Renal cortical epithelial cell (primary cell): Measurements from ENCODE around the gene TM4SF18. TPM values are rescaled to one million over a fixed set of nuclear protein-coding genes. Genes with fewer than 3 reads are reported as not detected.
"Not testable (repeated sequence)": the region's sequence is repeated elsewhere in the genome, so short reads cannot be mapped to it uniquely, and the experiment has no call there.

ENCODE experiments used
- DNase-seq: peaks from one replicate; pipeline ENCODE4 v3.0.0-alpha.2; 2011; ENCODE audit warnings: low read depth
- total RNA-seq: library from RNA; depleted of rRNA; stranded (reverse); fragments of >200 nt; gene quantifications from 2 replicates; pipeline ENCODE4 v1.2.3, GENCODE V29; 2014

The TM4SF18 gene
- total RNA-seq, 1 donor from 2014 or later = 11.9 TPM

DNA sequence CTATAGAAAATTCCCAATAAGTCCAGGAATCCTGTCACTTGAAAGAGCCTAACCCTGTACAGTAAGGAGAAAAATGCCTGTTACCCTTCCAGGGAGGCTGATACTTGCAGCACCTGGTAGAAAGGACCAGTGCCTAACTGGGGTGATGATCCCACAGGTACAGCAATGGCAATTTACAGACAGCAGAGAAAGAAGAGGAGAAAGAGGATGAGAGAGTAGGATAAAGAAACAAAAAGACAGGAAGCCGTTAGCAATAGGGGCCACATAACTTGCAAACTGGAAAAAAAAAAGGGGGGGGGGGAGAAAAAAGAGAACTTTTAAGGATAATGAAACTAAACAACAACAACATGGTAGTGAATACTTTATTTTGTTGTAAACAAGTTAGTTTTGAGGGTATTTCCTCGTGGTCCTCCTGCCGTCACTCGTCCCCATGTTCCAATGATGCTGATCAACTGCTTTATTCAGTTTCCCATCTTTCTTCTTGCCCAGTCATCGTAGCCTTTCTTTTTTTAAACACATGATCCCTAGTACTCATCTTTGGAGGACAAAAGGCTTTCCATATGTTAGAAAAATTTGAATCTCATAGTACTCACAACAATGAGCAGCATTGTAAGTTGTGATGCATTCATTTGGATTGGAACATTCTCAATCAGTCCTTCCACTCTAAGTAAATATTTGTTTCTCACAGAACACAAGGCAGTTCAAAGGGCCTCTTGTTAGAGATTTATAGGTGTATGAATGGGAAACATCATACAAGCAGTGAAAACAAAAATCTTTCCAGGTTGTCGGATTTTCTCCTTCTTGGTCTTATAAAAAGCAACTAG, 35.5 kb upstream of the TM4SF18 start:
- DNase-seq = peak; percentile 37

DNA sequence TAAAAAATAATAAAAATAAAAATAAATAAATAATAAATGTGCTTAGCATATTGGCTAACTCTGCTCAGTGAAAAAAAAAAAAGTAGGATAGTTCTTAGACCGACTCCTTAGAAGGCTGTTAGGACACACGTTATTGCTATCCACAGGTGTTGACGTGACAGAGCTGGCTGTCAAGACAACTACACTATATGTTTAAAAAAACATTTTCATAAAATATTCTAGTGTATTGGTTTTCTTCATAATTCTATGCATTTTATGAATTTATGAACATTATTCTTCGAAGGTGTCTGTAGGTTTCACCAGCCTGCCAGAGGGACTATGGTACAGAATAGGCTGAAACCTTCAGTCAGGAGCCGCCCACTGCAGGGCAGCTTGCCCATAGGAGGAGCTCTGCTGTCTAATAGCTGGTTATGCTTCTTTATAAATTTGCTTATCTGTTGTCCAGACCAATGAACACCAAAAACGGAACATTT, 34.8 kb upstream of the TM4SF18 start:
- DNase-seq = peak; percentile 75

DNA sequence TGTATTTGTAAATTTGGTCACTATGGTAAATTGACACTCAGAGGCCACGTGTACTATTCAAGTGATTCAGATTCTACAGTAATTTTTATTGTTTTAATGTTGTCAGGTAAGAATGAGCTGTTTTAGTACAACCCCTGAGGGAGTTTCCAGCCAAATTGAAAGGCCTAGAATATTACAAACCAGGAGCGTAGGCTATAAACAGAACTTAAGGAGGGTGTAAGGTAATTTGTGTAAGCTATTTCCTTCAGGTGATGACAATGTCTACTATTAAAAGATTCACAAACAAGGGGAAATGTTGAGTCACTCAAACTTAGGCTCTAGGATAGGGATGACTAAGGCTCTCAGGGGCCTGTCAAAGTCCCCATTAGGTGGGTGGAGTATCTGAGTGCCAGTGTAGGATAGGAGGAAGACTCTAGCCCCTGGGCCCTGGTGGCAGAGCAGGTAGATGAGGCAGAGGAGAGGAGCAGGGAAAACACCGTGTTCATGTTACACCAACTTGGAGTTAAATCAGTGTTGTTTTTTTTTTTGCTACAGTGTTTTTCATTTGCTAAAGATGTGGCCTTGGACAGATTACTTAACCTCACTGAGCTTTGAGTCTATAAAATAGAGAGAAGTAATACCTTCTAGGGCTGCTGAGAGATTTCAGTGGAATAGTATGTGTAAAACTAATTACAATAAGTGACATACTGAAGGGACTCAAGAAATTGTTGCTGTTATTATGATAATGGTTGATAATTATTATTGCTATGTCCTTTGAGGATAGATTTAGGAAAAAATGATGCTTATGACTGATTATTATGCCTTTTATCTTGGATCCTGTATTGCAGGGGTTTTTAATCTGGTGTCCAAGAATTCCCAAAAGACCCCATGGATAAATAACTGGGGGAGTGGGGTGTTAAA, 33.8 kb upstream of the TM4SF18 start:
- peak; percentile 99 for DNase-seq

DNA sequence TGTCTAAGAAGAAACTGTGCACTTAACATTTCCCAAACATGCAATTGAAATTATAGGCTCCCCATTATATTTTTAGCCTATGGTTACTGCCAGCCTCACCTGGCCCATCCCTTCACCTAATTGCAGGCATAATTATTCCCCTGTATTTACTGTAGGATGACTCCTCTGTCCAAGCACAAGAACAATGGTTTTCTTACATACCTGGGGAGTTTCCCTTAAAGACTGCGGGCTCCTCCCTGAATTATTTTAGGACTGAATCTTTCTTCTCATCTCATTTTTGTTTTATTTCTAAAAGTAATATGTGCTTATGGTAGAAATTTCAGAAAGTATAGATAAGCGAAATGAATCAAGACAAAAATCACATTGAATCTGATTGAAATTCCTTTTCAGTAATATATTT, 32.6 kb upstream of the TM4SF18 start:
- peak; percentile 7 for DNase-seq

DNA sequence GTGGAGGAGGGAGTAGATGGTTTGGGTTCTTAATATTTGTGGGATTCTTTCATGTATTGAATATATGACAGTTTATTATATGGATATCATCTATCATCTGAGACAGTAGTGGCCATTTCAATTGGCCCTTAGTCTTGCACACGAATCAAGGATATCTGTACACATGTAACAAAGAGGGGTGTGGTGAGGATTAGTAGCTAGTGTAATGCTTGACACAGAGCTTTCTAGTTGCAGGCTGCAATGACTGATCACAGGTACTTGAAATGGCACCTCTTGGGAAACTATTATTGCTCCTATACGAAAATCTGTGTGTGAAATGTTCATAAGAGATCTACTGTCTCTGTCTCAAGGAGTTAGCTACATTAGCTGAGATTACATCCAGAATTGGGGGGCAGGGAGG, 31.2 kb upstream of the TM4SF18 start:
- no peak for DNase-seq

DNA sequence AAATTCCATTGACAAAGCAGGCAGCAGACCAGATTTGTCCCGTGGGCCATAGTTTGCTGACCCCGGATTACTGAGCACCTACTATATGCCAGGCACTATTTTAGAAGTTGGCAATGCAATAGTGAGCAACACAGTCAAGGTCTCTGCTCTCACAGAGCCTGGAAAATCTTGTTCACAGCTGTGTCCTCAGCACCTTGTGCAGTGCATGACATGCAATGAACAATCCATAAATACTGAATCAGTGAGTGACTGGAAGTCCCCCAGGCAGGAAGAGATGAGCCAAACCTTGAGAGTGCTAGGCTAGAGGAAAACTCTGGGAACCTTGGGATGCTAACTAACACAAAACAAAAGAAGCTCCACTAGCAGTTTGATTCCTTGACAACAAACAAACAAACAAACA, 29.6 kb upstream of the TM4SF18 start:
- peak; percentile 52 for DNase-seq

DNA sequence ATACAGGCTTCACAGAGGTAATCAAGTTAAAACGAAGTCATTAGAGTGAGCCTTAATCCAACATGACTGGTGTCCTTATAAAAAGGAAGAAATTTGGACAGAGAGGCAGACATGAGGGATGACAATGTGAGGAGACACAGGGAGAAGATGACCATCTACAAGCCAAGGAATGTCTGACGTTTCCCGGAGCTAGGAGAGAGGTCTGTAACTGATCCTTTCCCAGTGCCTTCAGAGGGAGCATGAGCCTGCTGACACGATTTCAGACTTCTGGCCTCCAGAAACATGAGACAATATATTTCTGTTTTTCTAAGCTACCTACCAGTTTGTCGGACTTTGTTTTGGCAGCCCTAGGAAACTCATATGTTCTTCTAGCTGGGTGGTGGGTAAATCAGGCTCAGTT, 28.9 kb upstream of the TM4SF18 start:
- DNase-seq = no peak

DNA sequence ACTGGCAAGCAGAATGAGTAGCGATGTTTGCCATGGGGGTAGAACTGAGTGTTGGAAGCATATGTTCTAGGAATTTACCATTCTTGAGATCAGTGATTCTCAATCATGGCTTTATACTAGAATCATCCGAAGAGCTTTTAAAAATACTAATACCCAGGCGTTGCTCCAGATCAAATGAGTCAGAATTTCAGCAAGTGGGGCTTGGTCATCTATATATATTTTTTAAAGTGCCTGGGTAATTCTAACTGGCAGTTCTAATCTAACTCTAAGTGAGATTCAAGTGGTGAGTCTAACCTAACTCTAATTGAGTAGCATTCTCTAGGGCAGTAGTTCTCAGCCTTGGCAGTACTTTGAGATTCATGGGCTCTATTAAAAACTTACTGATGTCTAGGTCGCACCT, 23.2 kb upstream of the TM4SF18 start:
- DNase-seq = no peak

DNA sequence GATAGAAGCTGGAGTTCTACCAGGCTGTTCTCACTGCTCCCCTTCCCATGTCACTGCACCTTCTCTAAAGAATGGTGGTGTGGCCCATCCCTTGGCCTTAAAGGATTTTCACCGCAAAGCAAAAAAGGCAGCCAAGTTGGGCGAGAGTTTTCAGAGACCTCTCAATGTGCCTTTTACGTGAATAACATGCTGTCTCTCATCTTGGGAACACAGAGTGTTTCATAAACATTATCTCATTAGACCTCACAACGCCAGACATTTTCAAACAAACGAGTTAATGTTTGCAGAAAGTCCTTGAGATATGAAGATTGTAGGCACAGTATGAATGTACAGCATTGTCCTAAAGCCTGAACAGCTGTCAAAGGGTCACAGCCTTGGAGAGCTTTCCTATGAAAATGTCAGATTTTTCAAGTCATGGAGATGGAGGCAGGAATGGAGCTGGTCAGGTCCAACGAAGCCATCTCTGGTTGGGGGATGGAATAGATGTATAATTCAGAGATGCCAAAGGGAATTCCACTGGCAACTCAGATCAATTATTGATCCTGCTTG, 22.7 kb upstream of the TM4SF18 start:
- DNase-seq = no peak

DNA sequence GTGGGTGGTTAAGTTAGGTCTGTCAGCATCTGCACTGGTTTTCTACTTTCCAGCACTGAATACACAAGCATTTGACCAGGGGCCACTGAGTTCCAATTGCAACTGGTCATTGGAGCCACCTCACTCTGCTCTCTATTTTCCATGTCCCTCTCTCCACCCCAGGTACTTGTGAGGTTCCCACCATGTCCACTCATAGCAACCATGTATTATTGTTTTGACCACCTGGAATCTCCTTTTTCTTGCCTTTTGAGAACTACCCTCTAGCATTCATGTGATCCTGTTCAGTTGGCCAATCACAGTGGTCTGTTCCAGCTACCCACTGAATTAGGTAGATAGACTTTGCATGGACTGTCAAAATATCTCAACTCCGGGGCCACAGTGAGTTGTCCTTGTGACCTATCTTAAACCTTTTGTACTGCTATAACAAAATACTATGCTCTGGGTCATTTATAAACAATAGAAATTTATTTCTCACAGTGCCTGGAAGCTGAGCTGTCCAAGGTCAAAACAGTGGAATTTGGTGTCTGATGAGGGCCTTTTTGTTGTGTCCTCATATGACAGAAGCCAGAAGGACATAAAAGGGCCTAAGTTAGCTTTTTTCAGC, 20.2 kb upstream of the TM4SF18 start:
- DNase-seq = no peak

DNA sequence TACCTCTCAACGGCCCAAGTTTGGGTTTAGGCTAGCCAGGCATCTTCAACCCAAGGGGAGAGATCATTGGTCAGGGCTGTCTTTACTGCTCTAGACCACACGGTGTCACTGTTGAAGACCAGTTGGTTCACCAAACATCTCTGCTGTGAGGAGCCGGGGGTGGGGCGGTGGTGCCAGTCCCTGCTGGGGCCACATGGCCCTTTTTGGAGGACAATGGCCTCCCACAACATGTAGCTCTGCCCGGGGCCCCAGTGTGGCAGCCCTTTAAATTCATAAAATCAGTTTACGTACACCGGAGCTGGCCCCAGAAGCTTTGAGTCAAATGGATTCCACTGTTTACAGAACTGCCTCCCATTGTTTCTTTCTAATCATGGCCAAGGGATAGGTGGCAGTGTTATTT, 19.1 kb upstream of the TM4SF18 start:
- DNase-seq = no peak

DNA sequence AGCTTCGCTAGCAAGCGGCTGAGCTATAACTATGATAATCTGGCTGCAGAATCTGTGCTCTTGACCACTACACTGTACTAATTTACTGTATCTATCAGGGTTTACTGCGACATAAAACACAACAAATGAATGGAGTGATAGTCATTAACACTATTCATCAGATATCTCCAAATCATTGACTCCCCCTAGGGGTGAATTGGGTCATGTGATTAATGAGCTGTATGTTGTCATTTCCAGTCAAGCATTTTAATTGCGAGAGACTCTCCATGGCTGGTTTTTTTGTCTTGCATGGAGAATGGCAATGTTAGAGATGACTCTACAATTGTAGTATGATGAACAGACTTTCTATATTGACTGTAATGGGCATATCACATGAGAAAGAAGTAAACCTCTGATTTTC, 10.5 kb upstream of the TM4SF18 start:
- DNase-seq = peak; percentile 62

DNA sequence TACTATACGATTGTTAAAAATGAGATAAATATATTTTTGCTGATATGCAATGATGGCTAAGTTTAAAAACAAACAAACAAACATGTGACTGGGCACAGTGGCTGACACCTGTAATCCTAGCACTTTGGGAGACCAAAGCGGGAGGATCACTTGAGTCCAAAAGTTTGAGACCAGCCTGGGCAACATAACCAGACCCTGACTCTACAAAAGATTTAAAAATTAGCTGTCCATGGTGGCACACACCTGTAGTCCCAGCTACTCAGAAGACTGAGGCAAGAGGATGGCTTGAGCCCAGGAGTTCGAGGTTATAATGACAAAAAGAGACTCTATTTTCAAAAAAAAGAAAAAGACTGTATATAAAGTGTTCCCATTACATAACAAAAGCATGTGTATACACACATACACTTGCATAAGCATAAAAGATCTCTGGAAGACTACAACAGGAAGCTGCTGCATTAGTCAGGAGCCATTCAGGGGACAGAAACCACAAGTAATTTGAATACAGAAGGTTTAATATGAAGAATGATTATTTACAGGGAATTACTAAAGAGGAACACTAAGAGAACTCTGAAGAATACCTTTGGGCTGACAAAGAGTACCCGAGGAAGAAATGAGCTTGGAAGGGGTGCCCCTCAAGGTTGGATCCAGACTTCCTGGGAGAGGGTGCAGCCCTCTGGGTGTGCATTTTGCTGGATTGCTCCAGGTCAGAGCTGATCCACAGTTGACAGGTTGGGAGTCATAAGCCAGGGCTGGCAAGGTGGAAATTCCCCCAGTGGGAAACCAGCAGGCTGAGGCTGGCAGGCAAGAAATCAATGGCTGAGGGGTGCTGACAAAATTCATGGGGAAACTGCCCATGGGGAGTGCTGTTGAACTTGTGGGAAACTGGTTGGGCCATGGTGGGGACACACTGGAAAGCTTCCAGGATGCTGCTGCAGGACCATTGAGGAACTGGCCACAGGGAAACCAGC, 9.3 kb upstream of the TM4SF18 start:
- peak; percentile 93 for DNase-seq

DNA sequence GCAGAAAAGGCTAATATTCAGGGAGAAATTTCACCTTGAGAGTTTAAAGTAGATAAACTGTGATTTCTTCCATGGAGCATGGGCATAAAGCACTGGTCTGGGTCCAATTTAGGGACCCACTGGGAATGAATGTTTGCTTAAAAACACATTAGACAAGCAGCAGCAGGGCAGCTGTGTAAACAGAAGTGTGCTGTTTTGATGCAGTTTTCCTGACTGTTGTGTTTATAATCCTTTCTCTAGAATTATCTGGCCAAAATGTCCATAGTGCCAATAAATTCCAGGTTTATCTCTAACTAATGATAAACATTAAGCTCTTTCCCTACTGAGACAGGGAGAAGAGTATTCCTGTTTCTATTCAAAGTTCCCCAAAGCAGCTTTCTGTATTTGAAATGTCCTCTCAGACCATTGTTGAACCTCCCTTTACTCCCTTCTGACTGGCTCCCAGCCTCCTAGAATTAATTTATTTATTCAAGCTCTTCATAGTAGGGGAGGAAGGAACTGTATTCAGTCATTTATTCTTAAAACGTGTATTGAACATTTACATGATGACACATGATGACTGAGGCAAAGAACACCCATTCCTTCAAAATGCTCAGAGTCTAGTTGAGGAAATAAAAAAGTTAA, 7.0 kb upstream of the TM4SF18 start:
- peak; percentile 78 for DNase-seq

DNA sequence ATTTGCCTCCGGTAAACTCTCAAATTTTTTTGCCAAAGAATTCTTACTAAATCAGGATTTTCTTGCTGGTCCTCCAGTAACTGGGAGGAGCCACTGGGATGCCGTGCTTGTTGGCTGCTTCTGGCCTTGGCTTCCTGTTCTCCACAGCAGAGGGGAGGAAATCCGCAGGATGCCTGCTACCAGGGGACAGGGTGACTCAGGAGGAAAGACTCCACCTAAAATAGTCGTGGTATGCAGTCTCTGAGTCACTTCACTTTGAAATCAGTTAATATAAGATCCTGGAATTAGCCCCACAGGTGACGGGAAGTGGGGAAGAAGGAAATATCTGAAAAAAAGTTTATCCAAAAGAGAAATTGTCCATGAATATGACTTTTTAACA, 6.5 kb upstream of the TM4SF18 start:
- peak; percentile 100 for DNase-seq

DNA sequence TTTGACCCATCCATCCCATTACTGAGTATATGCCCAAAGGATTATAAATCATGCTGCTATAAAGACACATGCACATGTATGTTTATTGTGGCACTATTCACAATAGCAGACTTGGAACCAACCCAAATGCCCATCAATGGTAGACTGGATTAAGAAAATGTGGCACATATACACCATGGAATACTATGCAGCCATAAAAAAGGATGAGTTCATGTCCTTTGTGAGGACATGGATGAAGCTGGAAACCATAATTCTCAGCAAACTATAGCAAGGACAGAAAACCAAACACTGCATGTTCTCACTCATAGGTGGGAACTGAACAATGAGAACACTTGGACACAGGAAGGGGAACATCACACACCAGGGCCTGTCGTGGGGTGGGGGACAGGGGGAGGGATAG, 4.0 kb upstream of the TM4SF18 start:
- not testable (repeated sequence) for DNase-seq

DNA sequence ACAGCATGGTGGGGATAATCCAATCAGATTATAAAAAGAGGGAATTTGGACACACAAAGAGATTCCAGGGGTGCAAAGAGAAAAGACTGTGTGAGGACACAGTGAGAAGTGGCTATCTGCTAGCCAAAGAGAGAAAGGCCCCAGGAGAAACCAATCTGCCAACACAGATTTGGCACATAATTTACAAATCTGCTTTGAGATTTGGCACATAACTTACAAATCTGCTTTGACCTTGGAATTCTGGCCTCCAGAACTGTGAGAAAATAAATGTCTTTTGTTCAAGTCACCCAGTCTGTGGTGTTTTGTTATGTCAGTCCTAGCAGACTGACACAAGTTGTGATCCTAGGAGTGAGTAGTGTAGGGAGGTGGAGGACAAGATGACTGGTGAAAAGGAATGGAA, 3.5 kb upstream of the TM4SF18 start:
- no peak for DNase-seq

DNA sequence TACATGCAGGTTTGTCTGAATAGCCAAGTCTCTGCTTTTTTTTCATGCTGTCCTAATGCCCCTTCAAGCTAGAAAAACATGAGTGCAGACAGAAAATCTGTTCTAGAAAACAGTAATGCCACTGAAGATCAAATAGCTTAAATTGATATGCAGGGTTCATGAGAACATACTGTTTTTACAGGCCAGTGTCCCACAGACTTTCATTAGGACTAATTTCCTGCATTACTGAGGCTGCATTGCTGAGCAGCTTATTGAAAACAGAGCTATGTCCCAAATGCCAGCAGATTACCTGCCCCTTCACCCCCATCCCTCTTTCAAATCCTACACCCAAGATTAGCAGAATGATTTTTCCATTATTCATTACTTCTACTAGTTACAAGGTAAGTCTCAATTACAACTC, 665 bp downstream of the TM4SF18 start:
- no peak for DNase-seq

DNA sequence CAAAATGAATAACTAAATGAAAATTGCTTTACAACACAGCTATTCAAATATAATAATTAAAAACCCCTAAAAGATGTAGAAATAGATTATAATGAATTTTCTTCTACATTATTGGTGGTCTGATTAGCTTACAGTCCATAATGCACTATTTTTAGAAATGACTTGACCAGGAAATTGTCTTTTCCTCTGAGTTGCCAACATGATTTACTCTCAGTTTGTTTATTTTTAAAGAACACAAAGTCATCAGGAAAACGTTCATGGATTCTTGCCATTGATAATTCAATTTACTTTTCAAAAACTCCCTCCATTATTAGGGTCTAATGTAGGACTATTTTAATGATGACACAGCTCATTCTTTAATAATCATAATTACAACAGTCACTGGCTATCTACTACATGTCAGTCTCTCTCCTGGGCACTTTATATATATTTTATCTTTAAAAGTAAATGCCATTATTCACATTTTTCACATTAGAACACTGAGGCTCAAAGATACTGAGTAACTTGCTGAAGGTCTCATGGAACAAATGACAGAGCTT, 1.1 kb downstream of the TM4SF18 start:
- DNase-seq = no peak

DNA sequence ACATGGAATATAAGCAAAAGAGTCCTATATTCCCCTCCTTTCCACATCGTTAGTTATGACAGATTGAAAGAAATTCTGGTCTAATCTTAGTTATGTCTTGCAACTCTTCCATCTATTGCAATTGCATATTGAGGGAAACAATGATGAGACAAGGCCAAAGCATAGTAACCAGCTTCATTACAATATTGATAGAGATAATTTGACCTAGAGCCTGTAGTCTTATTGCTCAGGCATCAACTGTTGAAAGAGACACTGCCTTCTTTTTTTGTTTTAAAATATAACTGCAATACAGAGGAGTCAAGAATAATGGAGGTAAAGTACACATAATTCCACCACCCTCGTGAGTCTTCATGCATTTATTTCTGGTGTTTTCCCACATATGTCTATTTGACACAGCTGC, 2.0 kb downstream of the TM4SF18 start:
- DNase-seq = no peak
